H1 (cell line): ENCODE results near the gene SYN1. TPM values are rescaled to one million over a fixed set of nuclear protein-coding genes. Genes with fewer than 3 reads are reported as not detected.

Experiments used
- CTCF ChIA-PET: fragments of 300-600 bp; sonication (Branson Sonifier 250); formaldehyde crosslinking; loops from one replicate; lab custom pipeline; 2021; ENCODE audit not compliant: partially characterized antibody; lab: Charles Lee
- POLR2A ChIA-PET: fragments of 300-600 bp; sonication (Branson Sonifier 250); formaldehyde crosslinking; loops from one replicate; lab custom pipeline; 2021; ENCODE audit warnings: inconsistent platforms; ENCODE audit not compliant: partially characterized antibody; lab: Charles Lee
- DNase-seq, 2 experiments: peaks; one replicate each; pipeline versions ENCODE4 v3.0.0 to v3.0.0-alpha.2; 2010 to 2022; ENCODE audit warnings: low spot score in 2 of 2, low read depth in 1 of 2, mixed read lengths in 1 of 2
- FAIRE-seq: peaks from 2 replicates; lab custom pipeline; 2011; peaks lifted over from hg19 to GRCh38; lab: Jason Lieb, UNC
- H2AFZ ChIP-seq: 2 replicates; pipeline ENCODE4 v1.8.1; 2012; ENCODE audit warnings: low read length, inconsistent platforms
- H2AK5ac ChIP-seq: 2 replicates; pipeline ENCODE4 v1.6.1; 2013; ENCODE audit warnings: low read depth, low read length
- H2BK120ac ChIP-seq: replicated peaks from 2 replicates; pipeline ENCODE3; 2013; ENCODE audit warnings: low read depth, low read length, inconsistent platforms
- H2BK12ac ChIP-seq: 2 replicates; pipeline ENCODE4 v1.6.1; 2013; ENCODE audit warnings: low read depth, low read length
- H2BK15ac ChIP-seq: 2 replicates; pipeline ENCODE4 v1.6.1; 2013; ENCODE audit warnings: low read length
- H2BK20ac ChIP-seq: 2 replicates; pipeline ENCODE4 v1.6.1; 2013; ENCODE audit warnings: low read length
- H2BK5ac ChIP-seq: 2 replicates; pipeline ENCODE4 v1.6.1; 2013; ENCODE audit warnings: low read depth, low read length
- H3K14ac ChIP-seq: 2 replicates; pipeline ENCODE4 v1.6.1; 2013; ENCODE audit warnings: inconsistent platforms; ENCODE audit not compliant: insufficient read length
- H3K18ac ChIP-seq: 2 replicates; pipeline ENCODE4 v1.6.1; 2013; ENCODE audit warnings: low read length; ENCODE audit errors: extremely low read depth
- H3K23ac ChIP-seq: 2 replicates; pipeline ENCODE4 v1.6.1; 2013; ENCODE audit warnings: inconsistent platforms; ENCODE audit not compliant: insufficient read length
- H3K23me2 ChIP-seq: 2 replicates; pipeline ENCODE4 v1.6.1; 2013; ENCODE audit warnings: low read depth, low read length
- H3K27ac ChIP-seq: 2 replicates; pipeline ENCODE4 v1.6.1; 2011; ENCODE audit warnings: low read depth, low read length, inconsistent platforms
- H3K27me3 ChIP-seq, 4 experiments: replicated peaks in 1 of 4; 1 replicate in 1 of 4; 2 replicates in 3 of 4; pipeline versions ENCODE4 v1.6.1 to v1.8.1; 2011 to 2013; ENCODE audit warnings: low read length in 3 of 4, mild to moderate bottlenecking in 3 of 4, inconsistent platforms in 2 of 4, mixed read lengths in 2 of 4, moderate library complexity in 1 of 4; ENCODE audit not compliant: control insufficient read depth in 3 of 4, insufficient read depth in 3 of 4; ENCODE audit errors: extremely low read depth in 1 of 4
- H3K36me3 ChIP-seq, 4 experiments: 2 replicates each; pipeline versions ENCODE4 v1.6.1 to v1.8.1; 2011 to 2013; ENCODE audit warnings: mild to moderate bottlenecking in 4 of 4, low read length in 3 of 4, moderate library complexity in 2 of 4, control low read depth in 1 of 4, inconsistent platforms in 1 of 4; ENCODE audit not compliant: insufficient read depth in 4 of 4, control insufficient read depth in 2 of 4
- H3K4ac ChIP-seq: replicated peaks from 2 replicates; pipeline ENCODE3; 2013; ENCODE audit warnings: low read length, low read depth, mixed read lengths, inconsistent platforms; ENCODE audit not compliant: insufficient read length
- H3K4me1 ChIP-seq, 4 experiments: replicated peaks in 1 of 4; 1 replicate in 1 of 4; 2 replicates in 3 of 4; pipeline versions ENCODE4 v1.6.1 to v1.8.1; 2011 to 2013; ENCODE audit warnings: low read length in 3 of 4, inconsistent platforms in 2 of 4, mixed read lengths in 1 of 4; ENCODE audit not compliant: insufficient read depth in 4 of 4, control insufficient read depth in 3 of 4
- H3K4me2 ChIP-seq, 2 experiments: 2 replicates each; pipeline versions ENCODE4 v1.6.1 to v1.8.1; 2011 to 2013; ENCODE audit warnings: low read depth in 2 of 2, low read length in 2 of 2, control low read depth in 1 of 2, inconsistent platforms in 1 of 2, mild to moderate bottlenecking in 1 of 2; ENCODE audit not compliant: insufficient read depth in 1 of 2
- H3K4me3 ChIP-seq, 4 experiments: fragments of 200-600, 300-600 bp in 1 of 4; sonication (generic), shearing (Covaris generic), sonication (Bioruptor Twin) in 1 of 4; 2 replicates each; pipeline versions ENCODE4 v1.5.1 to v1.8.1; 2011 to 2016; ENCODE audit warnings: low read length in 4 of 4, low read depth in 3 of 4, control low read depth in 2 of 4, inconsistent platforms in 2 of 4, mild to moderate bottlenecking in 2 of 4, mixed read lengths in 1 of 4, moderate library complexity in 1 of 4; ENCODE audit not compliant: insufficient read depth in 2 of 4; ENCODE audit errors: extremely low read depth in 1 of 4
- H3K56ac ChIP-seq: replicated peaks from 2 replicates; pipeline ENCODE3; 2013; ENCODE audit warnings: low read depth, mild to moderate bottlenecking, mixed read lengths, low read length, inconsistent platforms; ENCODE audit not compliant: insufficient read length
- H3K79me1 ChIP-seq: 2 replicates; pipeline ENCODE4 v1.6.1; 2013; ENCODE audit warnings: low read depth, low read length, control low read depth
- H3K79me2 ChIP-seq, 2 experiments: 2 replicates each; pipeline versions ENCODE4 v1.6.1 to v1.8.1; 2012 to 2013; ENCODE audit warnings: low read length in 2 of 2, mild to moderate bottlenecking in 2 of 2, inconsistent platforms in 1 of 2; ENCODE audit not compliant: insufficient read depth in 2 of 2, control insufficient read depth in 1 of 2
- H3K9ac ChIP-seq, 4 experiments: replicated peaks in 1 of 4; 1 replicate in 1 of 4; 2 replicates in 3 of 4; pipeline versions ENCODE4 v1.6.1 to v1.8.1; 2011 to 2013; ENCODE audit warnings: low read depth in 3 of 4, low read length in 3 of 4, control low read depth in 2 of 4, mild to moderate bottlenecking in 2 of 4, moderate library complexity in 2 of 4, inconsistent platforms in 1 of 4; ENCODE audit errors: extremely low read depth in 1 of 4
- H3K9me3 ChIP-seq, 2 experiments: 2 replicates each; pipeline versions ENCODE4 v1.6.1 to v1.8.1; 2012 to 2013; ENCODE audit warnings: mild to moderate bottlenecking in 2 of 2, moderate library complexity in 2 of 2, control low read depth in 1 of 2, inconsistent platforms in 1 of 2, low read depth in 1 of 2, low read length in 1 of 2, mixed read lengths in 1 of 2; ENCODE audit not compliant: insufficient read depth in 2 of 2
- H4K20me1 ChIP-seq, 2 experiments: replicated peaks in 1 of 2; 2 replicates each; pipeline versions ENCODE3 to v1.8.1; 2011 to 2013; ENCODE audit warnings: inconsistent platforms in 2 of 2, low read length in 2 of 2, mild to moderate bottlenecking in 1 of 2; ENCODE audit not compliant: insufficient read depth in 2 of 2, control insufficient read depth in 1 of 2
- H4K5ac ChIP-seq: 2 replicates; pipeline ENCODE4 v1.6.1; 2013; ENCODE audit warnings: low read length, low read depth, mixed read lengths, inconsistent platforms; ENCODE audit not compliant: insufficient read length
- H4K8ac ChIP-seq: 2 replicates; pipeline ENCODE4 v1.8.0; 2013; ENCODE audit warnings: mild to moderate bottlenecking, moderate library complexity, low read length, inconsistent platforms; ENCODE audit not compliant: insufficient read depth; ENCODE audit errors: extremely low read depth
- H4K91ac ChIP-seq: replicated peaks from 2 replicates; pipeline ENCODE3; 2013; ENCODE audit warnings: low read length, mixed read lengths, inconsistent platforms; ENCODE audit not compliant: insufficient read length
- CBX8 ChIP-seq: fragments of 300-800, 300-1000 bp; sonication (generic); IDR thresholded peaks from 2 replicates; pipeline ENCODE4 v1.7.1; 2016; ENCODE audit warnings: low read depth, low read length, borderline replicate concordance
- EGR1 ChIP-seq: IDR thresholded peaks from 2 replicates; pipeline ENCODE4 v1.6.1; 2011; ENCODE audit warnings: low read depth, low read length, borderline replicate concordance
- KDM1A ChIP-seq: fragments of 200-600, 300-600 bp; sonication (generic); IDR thresholded peaks from 2 replicates; pipeline ENCODE4 v1.7.1; 2016; ENCODE audit warnings: mild to moderate bottlenecking, low read length, borderline replicate concordance
- KDM4A ChIP-seq: IDR thresholded peaks from one replicate; pipeline ENCODE4 v1.7.1; 2012; ENCODE audit warnings: low read depth, mild to moderate bottlenecking, moderate library complexity, low read length, inconsistent platforms; ENCODE audit not compliant: severe bottlenecking
- NANOG ChIP-seq: IDR thresholded peaks from 2 replicates; pipeline ENCODE4 v1.6.1; 2011; ENCODE audit warnings: low read length, low read depth, mild to moderate bottlenecking, inconsistent platforms; ENCODE audit not compliant: insufficient read depth, poor library complexity, severe bottlenecking
- NRF1 ChIP-seq: IDR thresholded peaks from 2 replicates; pipeline ENCODE4 v1.6.1; 2011; ENCODE audit warnings: mild to moderate bottlenecking, low read depth, low read length, improper control_type of control experiment
- PHF8 ChIP-seq: fragments of 200-600 bp; sonication (generic); conservative IDR thresholded peaks from 2 replicates; pipeline ENCODE4 v1.7.1; 2012; ENCODE audit warnings: low read depth, mild to moderate bottlenecking, inconsistent platforms, low read length, moderate library complexity
- RAD21 ChIP-seq, 2 experiments: IDR thresholded peaks in 1 of 2; conservative IDR thresholded peaks in 1 of 2; 2 replicates each; pipeline ENCODE4 v1.6.1; 2011; ENCODE audit warnings: low read depth in 2 of 2, low read length in 2 of 2, improper control_type of control experiment in 1 of 2, inconsistent platforms in 1 of 2, mild to moderate bottlenecking in 1 of 2, moderate library complexity in 1 of 2
- RBBP5 ChIP-seq: IDR thresholded peaks from 2 replicates; pipeline ENCODE4 v1.7.1; 2012; ENCODE audit warnings: low read depth, mild to moderate bottlenecking, inconsistent platforms, low read length, moderate library complexity, borderline replicate concordance
- RNF2 ChIP-seq: fragments of 200-900, 300-1000 bp; sonication (generic); IDR thresholded peaks from 2 replicates; pipeline ENCODE4 v1.7.1; 2016; ENCODE audit warnings: borderline replicate concordance, low read depth, mild to moderate bottlenecking, antibody characterized with exemption, low read length; ENCODE audit not compliant: poor library complexity, severe bottlenecking; ENCODE audit errors: missing control alignments
- SP4 ChIP-seq: IDR thresholded peaks from 2 replicates; pipeline ENCODE4 v1.6.1; 2012; ENCODE audit warnings: low read length, inconsistent platforms
- SUZ12 ChIP-seq: fragments of 200-600 bp; sonication (generic); IDR thresholded peaks from 2 replicates; pipeline ENCODE4 v1.6.1; 2012; ENCODE audit warnings: mild to moderate bottlenecking, inconsistent platforms, low read length, moderate library complexity, mixed read lengths
- WGBS, 2 experiments: shearing (Covaris generic) in 1 of 2; methylation state at CpG; one replicate each; pipeline versions ENCODE4 v1.1.6 to v1.1.7; 2013 to 2015; ENCODE audit warnings: low lambda C conversion rate in 2 of 2, mixed read lengths in 2 of 2, inconsistent platforms in 1 of 2, low coverage in 1 of 2, missing lambda C conversion rate in 1 of 2; ENCODE audit not compliant: insufficient replicate concordance in 2 of 2, insufficient coverage in 1 of 2, insufficient read length in 1 of 2; ENCODE audit errors: extremely low coverage in 1 of 2, missing lambda C conversion rate in 1 of 2; 5-methylcytosine and 5-hydroxymethylcytosine counted together
- polyA plus RNA-seq, 7 experiments: library from polyadenylated mRNA; depleted of rRNA in 3 of 7; stranded (reverse) in 5 of 7; unstranded in 2 of 7; fragments of >200 nt in 5 of 7; fragments of 200-250 nt in 2 of 7; gene quantifications; 1 replicate in 5 of 7; 2 replicates in 1 of 7; 4 replicates in 1 of 7; pipeline versions ENCODE4 v1.2.1 to v1.2.3, GENCODE V29; 2011 to 2013; ENCODE audit warnings: missing spikeins in 2 of 7, mixed read lengths in 2 of 7
- total RNA-seq: library from RNA; stranded (reverse); fragmentation: NEBNext Ultra II Directional; extraction: Animal tissue kit (Norgen Biotek cat#: 25700); gene quantifications from 2 replicates; pipeline ENCODE4 v1.2.1, GENCODE V29; 2021

The SYN1 gene
- total and polyA plus RNA-seq, 2 of the 8 experiments (the other 6 are each of a cell fraction or from before 2014, with no cell fraction given), result 2.1 to 14.1 TPM

DNA sequence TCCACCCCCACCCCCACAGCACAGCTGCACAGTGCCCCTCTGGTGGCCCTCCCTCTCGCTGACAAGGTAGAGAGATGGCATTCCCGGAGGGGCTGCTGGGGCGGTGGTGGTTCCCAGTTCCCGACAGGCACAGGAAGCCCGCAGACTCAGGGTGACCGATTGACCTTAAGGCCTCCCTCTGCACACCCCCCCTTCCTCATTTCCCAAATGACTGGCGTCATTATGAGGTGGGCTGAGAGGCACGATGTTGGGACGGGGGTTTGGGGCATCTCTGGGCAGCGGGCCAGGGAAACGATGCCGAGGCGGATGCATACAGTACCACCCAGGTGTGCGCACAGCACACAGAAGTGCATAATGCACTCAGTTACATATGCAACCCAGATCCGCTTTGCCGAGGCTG, 41.0 kb downstream of the SYN1 start:
- H2BK5ac ChIP-seq, result no peak overlapping the region
- no peak overlapping the region for H3K4ac ChIP-seq
- H2BK15ac ChIP-seq, result no peak overlapping the region
- no peak overlapping the region for H3K14ac ChIP-seq
- H3K9me3 ChIP-seq, result no peaks in the 10 kb centered on the region
- H4K8ac ChIP-seq, result no peak overlapping the region
- H3K23me2 ChIP-seq, result peaks cover 4% of the 10 kb centered on the region; the same call in 1 of the 2 replicates
- FAIRE-seq (no peak), DNase-seq (no peak)
- H4K20me1 ChIP-seq, result no peaks in the 10 kb centered on the region
- H4K5ac ChIP-seq, result no peak overlapping the region
- H3K56ac ChIP-seq, result no peak overlapping the region
- H2BK120ac ChIP-seq, result no peak overlapping the region
- H3K23ac ChIP-seq, result no peak overlapping the region
- no peak overlapping the region for H2AFZ ChIP-seq
- no peaks in the 10 kb centered on the region for H3K36me3 ChIP-seq
- POLR2A ChIA-PET, result interaction anchor here (1.2 kb wide), 1 partner anchor 41 kb away, joined by 3 read pairs; the partner anchor contains the start of gene SYN1
- H3K79me2 ChIP-seq, result no peaks in the 10 kb centered on the region
- no peak overlapping the region; the same call in 1 of the 2 replicates for H3K18ac ChIP-seq
- H2AK5ac ChIP-seq, result no peak overlapping the region
- H3K79me1 ChIP-seq, result no peaks in the 10 kb centered on the region
- CTCF ChIA-PET, result interaction anchor here (1.2 to 1.6 kb wide), 2 partner anchors 10 to 20 kb away, joined by 4 read pairs; no protein-coding TSS in a partner anchor
- H3K27ac ChIP-seq, result no peak overlapping the region
- 0 out of 2 replicates have a peak overlapping the region, but pooled peaks have one; percentile 17 for H2BK12ac ChIP-seq
- no peak overlapping the region for H2BK20ac ChIP-seq
- no peak overlapping the region for H3K4me3 ChIP-seq
- WGBS, 2 experiments, result 88% methylated on average over 10 of the region's 16 CpGs; no CpG with 5 or more reads in 1 of the 2 experiments
- H3K27me3 ChIP-seq, result no peaks in the 10 kb centered on the region
- peaks cover 0 to 11% (median 7%) of the 10 kb centered on the region in 4 experiments; a peak in 5 of 7 replicates for H3K4me1 ChIP-seq
- H4K91ac ChIP-seq, result no peak overlapping the region
- H3K9ac ChIP-seq, result no peak overlapping the region
- H3K4me2 ChIP-seq, result no peak overlapping the region
- TF ChIP-seq KDM4A (no peak), NRF1 (no peak), SP4 (no peak), CBX8 (no peak), SUZ12 (no peak), EGR1 (no peak), PHF8 (no peak), RBBP5 (no peak), KDM1A (no peak), NANOG (no peak), RAD21 (IDR thresholded peaks at IDR 0.05 in 1 of 2, conservative IDR thresholded peaks at IDR 0.05 in 1 of 2; ENCODE audit: low read depth in 2 of 2, low read length in 2 of 2) (no peak), RNF2 (no peak)
